ENCODE measurements around the gene RYR3.

- TF ChIP-seq POLR2A (IDR thresholded peaks at IDR 0.05; ENCODE audit: low read depth) (no peak), POLR2AphosphoS5 (IDR thresholded peaks at IDR 0.05) (no peak)
Observed at GRCh38 chr15:33671456-33671855, 360.7 kb downstream of the RYR3 start.

Measured in esophagus muscularis mucosa (tissue), 2 donors.